K562 (cell line): ENCODE data around the gene LRRC8E. TPM values are rescaled to one million over a fixed set of nuclear protein-coding genes. Genes with fewer than 3 reads are reported as not detected.

Source experiments
- DPF2 ChIP-seq: fragments of 450-650 bp; IDR thresholded peaks from 2 replicates; pipeline ENCODE4 v1.6.1; 2016
- EHMT2 ChIP-seq: fragments of 450-650 bp; IDR thresholded peaks from 2 replicates; pipeline ENCODE4 v1.6.1; 2018; ENCODE audit warnings: antibody characterized with exemption
- ELF4 ChIP-seq: fragments of 450-650 bp; formaldehyde crosslinking; IDR thresholded peaks from 2 replicates; pipeline ENCODE4 v1.4.0; 2022; ENCODE audit warnings: missing genetic modification characterization
- FIP1L1 ChIP-seq: fragments of 200-400 bp; formaldehyde crosslinking; IDR thresholded peaks from 2 replicates; pipeline ENCODE4 v1.6.1; 2018; ENCODE audit warnings: mild to moderate bottlenecking, low read depth, low read length; ENCODE audit not compliant: poor library complexity, severe bottlenecking
- FOXJ3 ChIP-seq: sonication (generic); formaldehyde crosslinking; IDR thresholded peaks from 2 replicates; pipeline ENCODE4 v1.4.0; 2020; ENCODE audit warnings: mild to moderate bottlenecking, missing genetic modification reagents
- IRF1 ChIP-seq: sonication (generic); formaldehyde crosslinking; IDR thresholded peaks from 2 replicates; pipeline ENCODE4 v1.8.0; 2022; ENCODE audit warnings: missing genetic modification reagents, mild to moderate bottlenecking, borderline replicate concordance
- MTA3 ChIP-seq: fragments of 450-650 bp; formaldehyde crosslinking; IDR thresholded peaks from 2 replicates; pipeline ENCODE4 v1.6.1; 2017; ENCODE audit warnings: mild to moderate bottlenecking, borderline replicate concordance
- NR2C1 ChIP-seq, 2 experiments: fragments of 450-650 bp; IDR thresholded peaks; 2 replicates each; pipeline ENCODE4 v1.6.1; 2017; ENCODE audit warnings: mild to moderate bottlenecking in 2 of 2, antibody characterized with exemption in 1 of 2, inconsistent platforms in 1 of 2, missing compliant biosample characterization in 1 of 2, missing genetic modification characterization in 1 of 2
- PRMT5 ChIP-seq: sonication (generic); formaldehyde crosslinking; IDR thresholded peaks from 2 replicates; pipeline ENCODE4 v1.5.0; 2020; ENCODE audit warnings: missing genetic modification reagents
- RBM22 ChIP-seq: fragments of 200-400 bp; formaldehyde crosslinking; IDR thresholded peaks from 2 replicates; pipeline ENCODE4 v1.6.1; 2018; ENCODE audit warnings: low read length, low read depth; ENCODE audit not compliant: poor library complexity, severe bottlenecking
- RBM34 ChIP-seq: fragments of 200-400 bp; formaldehyde crosslinking; IDR thresholded peaks from 2 replicates; pipeline ENCODE4 v1.6.1; 2018; ENCODE audit warnings: low read length, borderline replicate concordance; ENCODE audit not compliant: insufficient read depth
- SIRT6 ChIP-seq: IDR thresholded peaks from one replicate; pipeline ENCODE4 v1.6.1; 2012; ENCODE audit warnings: low read depth, mild to moderate bottlenecking, control low read depth, inconsistent platforms, low read length, moderate library complexity
- SREBF1 ChIP-seq: fragments of 150-350 bp; IDR thresholded peaks from 2 replicates; pipeline ENCODE4 v1.6.1; 2014; ENCODE audit warnings: antibody characterized with exemption, low read depth, low read length, borderline replicate concordance
- ZFP36 ChIP-seq: fragments of 150-350 bp; IDR thresholded peaks from 2 replicates; pipeline ENCODE4 v1.6.1; 2018; ENCODE audit warnings: low read length, low read depth; ENCODE audit not compliant: partially characterized antibody
- ZNF609 ChIP-seq: sonication (generic); formaldehyde crosslinking; IDR thresholded peaks from 2 replicates; pipeline ENCODE4 v1.8.1; 2023; ENCODE audit warnings: missing genetic modification reagents, mild to moderate bottlenecking, borderline replicate concordance
- polyA plus RNA-seq, 8 experiments: library from polyadenylated mRNA; depleted of rRNA in 4 of 8; stranded (reverse) in 5 of 8; unstranded in 3 of 8; fragments of >200 nt; fragmentation: Nextera tagmentation in 2 of 8; fragmentation: Illumina TruSeq in 1 of 8; extraction: Ambion mirVana in 2 of 8; extraction: Trizol in 1 of 8; gene quantifications; 2 replicates each; pipeline versions ENCODE4 v1.2.1 to v1.2.3, GENCODE V29; 2011 to 2014; ENCODE audit warnings: inconsistent platforms in 1 of 8, missing spikeins in 1 of 8
- total RNA-seq, 7 experiments: library from RNA; depleted of rRNA in 6 of 7; stranded (reverse); fragments of >200 nt in 6 of 7; fragmentation: Illumina TruSeq in 2 of 7; extraction: Trizol in 2 of 7; gene quantifications; 2 replicates each; pipeline versions ENCODE4 v1.2.1 to v1.2.3, GENCODE V29; 2011 to 2021; ENCODE audit warnings: low replicate concordance in 1 of 7
- TF ChIP-seq, protein P1 (sequence below): sonication (generic); formaldehyde crosslinking; IDR thresholded peaks from 2 replicates; pipeline ENCODE4 v1.8.0; 2022; ENCODE audit warnings: missing genetic modification reagents, mild to moderate bottlenecking, moderate library complexity, borderline replicate concordance

Gene LRRC8E
- total and polyA plus RNA-seq, 9 of the 15 experiments (the other 6 are each of a cell fraction or from before 2014, with no cell fraction given): 0.08 to 5.7 (median 3.5) TPM; not detected in 1

GRCh38 chr19:7926021-7926726 lies 37.9 kb downstream of the LRRC8E start, which contains the start of gene CTXN1 (continued):
- TF ChIP-seq FOXJ3 (CRISPR knock-in tag) (no peak), RBM22 (peak; percentile 73), EHMT2 (no peak), FIP1L1 (no peak), ELF4 (CRISPR knock-in tag) (0 out of 2 replicates have a peak, but pooled peaks have one; percentile 36), ZFP36 (no peak), RBM34 (no peak), IRF1 (no peak), DPF2 (0 out of 2 replicates have a peak, but pooled peaks have one; percentile 42), SREBF1 (no peak), PRMT5 (CRISPR knock-in tag) (no peak), ZNF609 (CRISPR knock-in tag) (no peak), MTA3 (peak; percentile 60; the same call in 1 of the 2 replicates), SIRT6 (peak; percentile 90), NR2C1 (IDR thresholded peaks at IDR 0.05) (no peak), NR2C1 (tag; IDR thresholded peaks at IDR 0.05) (no peak)
- TF ChIP-seq, protein P1, sequence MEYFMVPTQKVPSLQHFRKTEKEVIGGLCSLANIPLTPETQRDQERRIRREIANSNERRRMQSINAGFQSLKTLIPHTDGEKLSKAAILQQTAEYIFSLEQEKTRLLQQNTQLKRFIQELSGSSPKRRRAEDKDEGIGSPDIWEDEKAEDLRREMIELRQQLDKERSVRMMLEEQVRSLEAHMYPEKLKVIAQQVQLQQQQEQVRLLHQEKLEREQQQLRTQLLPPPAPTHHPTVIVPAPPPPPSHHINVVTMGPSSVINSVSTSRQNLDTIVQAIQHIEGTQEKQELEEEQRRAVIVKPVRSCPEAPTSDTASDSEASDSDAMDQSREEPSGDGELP (CRISPR knock-in tag): 0 out of 2 replicates have a peak, but pooled peaks have one; percentile 5
